ENCODE measurements around the gene NAGK.
"Not testable (repeated sequence)": the region's sequence is repeated elsewhere in the genome, so short reads cannot be mapped to it uniquely, and the experiment has no call there.

The NAGK gene

GRCh38 chr2:71070294-71071093 is 2.0 kb downstream of the NAGK start:
- no peak for DNase-seq

- DNase-seq: peak; percentile 86
Measured at GRCh38 chr2:71071681-71072398, 3.4 kb downstream of the NAGK start.

GRCh38 chr2:71072492-71072891 is 4.0 kb downstream of the NAGK start:
- DNase-seq: no peak

GRCh38 chr2:71073475-71073874 is 5.0 kb downstream of the NAGK start:
- no peak for DNase-seq

DNA sequence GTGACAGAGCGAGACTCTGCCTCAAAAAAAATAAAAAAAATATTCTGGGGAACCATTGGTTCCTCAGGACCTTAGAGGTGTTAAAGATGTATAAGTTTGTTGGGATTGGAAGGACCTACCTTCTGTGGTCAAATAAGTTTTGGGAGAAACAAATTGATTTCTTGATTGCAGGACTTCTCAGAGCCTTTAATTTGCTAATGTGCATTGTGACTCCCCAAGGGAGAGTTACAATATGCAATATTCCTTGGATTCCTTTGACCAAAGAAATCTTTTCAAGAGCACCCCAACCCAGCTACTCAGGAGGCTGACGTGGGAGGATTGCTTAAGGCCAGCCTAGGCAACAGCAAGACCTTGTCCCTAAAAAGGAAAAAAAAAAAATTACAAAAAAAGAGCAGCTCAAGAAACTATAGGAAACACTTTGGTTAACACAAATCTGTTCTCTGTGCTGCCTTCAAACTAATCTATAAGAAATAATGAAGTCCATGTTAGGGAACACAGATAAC is 6.5 kb downstream of the NAGK start:
- DNase-seq: no peak

- DNase-seq: no peak
Measured at GRCh38 chr2:71078624-71079023, 10.2 kb downstream of the NAGK start.

DNA sequence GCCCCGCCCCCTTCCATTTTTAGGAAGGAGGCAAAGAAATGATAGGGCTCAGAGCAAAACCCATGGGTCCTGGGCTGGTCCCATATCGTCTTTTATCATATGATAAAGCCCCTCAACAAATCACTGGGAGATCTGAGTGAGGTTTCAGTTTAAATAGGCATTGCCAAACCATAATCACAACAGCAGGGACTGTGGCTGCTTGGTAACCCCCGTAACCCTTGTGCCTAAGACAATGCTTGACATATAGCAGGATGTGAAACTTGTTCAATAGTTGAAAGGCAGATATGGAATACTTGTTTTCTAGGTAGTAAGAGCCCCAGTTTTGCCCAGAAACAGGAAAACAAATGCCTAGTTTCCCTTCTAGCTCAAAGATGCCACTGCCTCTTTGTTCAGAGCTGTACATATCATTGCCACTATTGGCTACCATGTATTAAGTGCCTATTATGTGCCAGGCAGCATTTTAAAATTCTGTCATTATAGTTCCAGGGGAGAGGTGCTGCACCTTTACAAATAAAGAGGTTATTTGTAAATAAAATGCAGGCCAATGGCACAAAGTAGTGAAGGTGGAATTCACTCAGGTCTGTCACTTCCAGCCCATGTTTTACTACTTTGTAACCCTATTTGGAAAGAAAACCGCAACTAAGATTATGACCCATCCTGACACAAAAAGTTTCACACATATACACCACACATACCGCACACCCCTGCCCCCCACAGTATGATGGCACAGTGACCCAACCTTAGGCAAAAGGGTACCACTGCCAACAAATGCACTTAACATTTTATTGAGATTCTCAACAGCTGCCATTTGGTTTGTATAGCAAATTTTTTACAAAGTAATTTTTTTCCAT is 14.2 kb downstream of the NAGK start:
- no peak for DNase-seq

- not testable (repeated sequence) for DNase-seq
Measured at GRCh38 chr2:71083297-71083696, 14.8 kb downstream of the NAGK start.

GRCh38 chr2:71083752-71084312 is 15.4 kb downstream of the NAGK start:
- peak; percentile 12 for DNase-seq

DNA sequence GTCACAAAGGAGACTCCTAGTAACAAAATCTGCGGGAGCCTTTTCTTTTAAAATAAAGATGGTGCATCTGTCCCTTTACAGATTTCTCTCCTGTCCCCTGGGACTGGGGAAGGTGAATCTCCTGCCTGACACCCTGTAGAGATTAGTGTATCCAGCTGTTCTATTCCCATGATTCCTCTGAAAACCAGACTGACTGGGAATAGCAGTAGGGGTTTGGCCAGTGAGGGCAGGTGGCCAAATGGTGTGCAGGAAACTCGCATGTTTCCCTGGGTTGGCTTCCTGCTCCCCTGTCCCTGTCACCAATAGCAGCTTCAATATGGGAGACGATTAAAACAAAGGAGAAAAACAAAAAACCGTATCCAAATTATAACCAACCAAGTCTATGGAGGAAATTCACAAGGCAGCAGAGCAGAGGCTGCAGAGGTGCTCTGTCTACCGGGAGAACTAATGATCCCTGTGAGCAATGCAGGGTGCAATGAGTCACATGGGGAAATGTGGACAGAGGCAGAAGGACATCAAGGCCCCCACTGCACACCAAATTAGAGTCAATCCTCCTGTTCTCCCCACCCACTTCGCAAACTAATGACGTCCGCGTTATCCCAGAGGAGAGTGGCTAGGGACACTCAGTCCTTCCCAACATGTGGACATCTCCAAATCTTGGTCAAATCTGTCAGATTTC is 17.0 kb downstream of the NAGK start:
- DNase-seq: not testable (repeated sequence)

- DNase-seq: not testable (repeated sequence)
Measured at GRCh38 chr2:71089475-71089874, 21.0 kb downstream of the NAGK start.

GRCh38 chr2:71091808-71092207 is 23.4 kb downstream of the NAGK start:
- DNase-seq: not testable (repeated sequence)

DNA sequence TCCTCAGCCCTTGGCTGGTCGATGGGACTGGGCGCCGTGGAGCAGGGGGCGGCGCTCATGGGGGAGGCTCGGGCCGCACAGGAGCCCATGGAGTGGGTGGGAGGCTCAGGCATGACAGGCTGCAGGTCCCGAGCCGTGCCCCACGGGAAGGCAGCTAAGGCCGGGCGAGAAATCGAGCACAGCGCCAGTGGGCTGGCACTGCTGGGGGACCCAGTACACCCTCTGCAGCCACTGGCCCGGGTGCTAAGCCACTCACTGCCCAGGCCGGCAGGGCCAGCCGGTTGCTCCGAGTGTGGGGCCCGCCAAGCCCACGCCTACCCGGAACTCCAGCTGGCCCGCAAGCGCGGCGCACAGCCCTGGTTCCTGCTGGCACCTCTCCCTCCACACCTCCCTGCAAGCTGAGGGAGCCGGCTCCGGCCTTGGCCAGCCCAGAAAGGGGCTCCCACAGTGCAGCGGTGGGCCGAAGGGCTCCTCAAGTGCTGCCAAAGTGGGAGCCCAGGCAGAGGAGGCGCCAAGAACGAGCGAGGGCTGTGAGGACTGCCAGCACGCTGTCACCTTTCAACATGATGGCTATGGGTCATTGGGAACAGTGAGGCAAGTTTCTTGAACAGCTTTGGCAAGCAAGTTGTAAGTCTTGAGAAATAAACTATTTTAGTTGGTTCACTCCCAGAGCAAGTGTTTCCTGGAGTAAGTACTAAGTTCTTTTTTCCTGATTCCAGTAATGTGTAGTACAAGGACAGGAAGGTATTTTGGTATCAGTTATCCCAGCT is 24.2 kb downstream of the NAGK start:
- not testable (repeated sequence) for DNase-seq

GRCh38 chr2:71100195-71100964 is 31.9 kb downstream of the NAGK start:
- peak; percentile 48 for DNase-seq

DNA sequence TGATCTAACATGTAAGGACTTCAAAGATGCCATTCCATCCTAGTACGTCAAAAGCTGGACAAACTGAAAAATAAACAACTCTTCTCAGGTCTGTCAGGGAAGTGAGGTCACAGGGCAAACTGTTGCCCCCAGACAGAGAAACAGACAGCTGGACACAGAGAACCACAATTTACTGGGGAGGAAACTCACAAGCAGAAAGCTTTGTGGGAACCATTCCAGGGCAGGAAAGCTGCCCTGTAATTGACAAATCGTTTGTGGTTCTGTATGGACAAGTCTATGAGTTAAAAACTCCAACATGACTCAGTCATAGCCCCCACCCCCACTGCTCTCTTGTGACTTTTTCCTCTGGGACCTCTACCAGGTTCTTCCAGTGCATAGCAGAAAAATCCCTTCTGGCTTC is 33.2 kb downstream of the NAGK start:
- peak; percentile 24 for DNase-seq

DNA sequence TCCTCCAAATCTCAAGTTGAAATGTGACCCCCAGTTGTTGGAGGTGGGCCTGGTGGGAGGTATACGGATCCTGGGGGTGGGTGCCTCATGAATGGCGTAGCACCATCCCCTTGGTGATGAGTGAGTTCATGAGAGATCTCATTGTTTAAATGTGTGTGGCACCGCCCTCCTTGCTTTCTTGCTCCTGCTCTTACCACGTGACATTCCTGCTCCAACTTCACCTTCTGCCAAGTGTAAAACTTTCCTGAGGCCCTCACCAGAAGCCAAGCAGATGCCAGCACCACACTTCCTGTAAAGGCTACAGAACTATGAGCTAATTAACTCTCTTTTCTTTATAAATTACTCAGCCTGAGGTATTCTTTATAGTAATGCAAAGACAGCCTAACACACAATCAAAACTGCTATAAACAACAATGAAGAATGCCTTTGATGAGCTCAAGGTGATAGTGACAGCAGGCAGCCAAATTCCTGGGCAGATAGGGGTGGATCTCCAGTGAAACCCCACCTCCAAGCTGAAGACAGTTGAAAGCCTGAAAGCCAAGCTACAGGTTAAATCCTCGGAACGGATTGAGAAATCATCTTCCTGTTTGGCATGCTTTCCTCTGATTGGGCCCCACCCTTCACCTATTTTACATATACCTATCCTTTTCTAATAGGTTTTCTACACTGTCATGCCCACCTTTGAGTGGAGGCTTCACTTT is 34.7 kb downstream of the NAGK start:
- no peak for DNase-seq

DNA sequence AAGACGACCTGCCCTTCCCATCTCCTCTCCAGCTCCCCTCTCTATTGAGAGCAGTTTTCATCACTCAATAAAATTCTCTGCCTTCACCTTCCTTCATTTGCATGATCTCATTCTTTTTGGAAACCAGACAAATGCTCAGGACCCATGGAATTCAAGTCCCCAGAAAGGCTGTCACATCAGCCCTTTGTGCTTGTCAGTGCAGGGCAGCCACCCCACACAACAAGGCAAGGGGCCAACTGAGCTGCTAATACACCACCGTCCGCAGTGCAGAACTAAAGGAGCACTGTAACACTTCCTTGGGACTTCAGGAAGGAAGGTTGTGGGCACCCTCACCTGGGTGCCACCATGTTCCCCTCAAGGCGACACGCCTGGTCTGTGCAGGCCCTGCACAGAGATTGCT is 35.4 kb downstream of the NAGK start:
- no peak for DNase-seq

DNA sequence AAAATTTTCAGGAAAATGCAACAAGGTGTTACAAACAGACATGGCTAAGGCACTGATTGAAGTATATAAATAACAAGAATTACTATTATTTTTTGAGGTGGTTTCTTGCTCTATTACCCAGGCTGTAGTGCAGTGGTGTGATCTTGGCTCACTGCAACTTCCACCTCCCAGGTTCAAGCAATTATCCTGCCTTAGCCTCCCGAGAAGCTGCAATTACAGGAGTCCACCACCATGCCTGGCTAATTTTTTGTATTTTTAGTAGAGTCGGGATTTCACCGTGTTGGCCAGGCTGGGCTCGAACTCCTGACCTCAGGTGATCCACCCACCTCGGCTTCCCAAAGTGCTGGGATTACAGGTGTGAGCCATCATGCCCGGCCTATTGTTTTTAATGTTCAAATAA is 38.0 kb downstream of the NAGK start:
- DNase-seq: not testable (repeated sequence)

GRCh38 chr2:71108091-71108490 is 39.6 kb downstream of the NAGK start:
- DNase-seq: no peak

- no peak for DNase-seq
Measured at GRCh38 chr2:71113843-71114242, 45.4 kb downstream of the NAGK start.

All from GDM1 (cell line).